Parathyroid adenoma (tissue), 2 donors: ENCODE results near the gene ILRUN.

ENCODE experiments used
- H2AFZ ChIP-seq: fragments of 300-600 bp; sonication (generic); one replicate; pipeline ENCODE4 v1.7.0; 2017; ENCODE audit warnings: antibody characterized with exemption, mild to moderate bottlenecking
- H3K27ac ChIP-seq: fragments of 300-600 bp; sonication (generic); one replicate; pipeline ENCODE4 v1.7.0; 2017
- H3K27me3 ChIP-seq: fragments of 300-600 bp; sonication (generic); one replicate; pipeline ENCODE4 v1.7.0; 2017; ENCODE audit warnings: low read length; ENCODE audit not compliant: control insufficient read depth, insufficient read depth
- H3K36me3 ChIP-seq: fragments of 300-600 bp; sonication (generic); one replicate; pipeline ENCODE4 v1.7.0; 2017; ENCODE audit warnings: low read length; ENCODE audit not compliant: control insufficient read depth, insufficient read depth
- H3K4me1 ChIP-seq: fragments of 300-600 bp; sonication (generic); one replicate; pipeline ENCODE4 v1.7.0; 2017; ENCODE audit warnings: control low read depth
- H3K4me2 ChIP-seq: fragments of 300-600 bp; sonication (generic); one replicate; pipeline ENCODE4 v1.7.0; 2017; ENCODE audit warnings: low read length
- H3K4me3 ChIP-seq: fragments of 300-600 bp; sonication (generic); one replicate; pipeline ENCODE4 v1.7.0; 2017; ENCODE audit warnings: low read depth, low read length
- H3K79me2 ChIP-seq: fragments of 300-600 bp; sonication (generic); one replicate; pipeline ENCODE4 v1.7.0; 2017; ENCODE audit warnings: control low read depth
- H3K9ac ChIP-seq: fragments of 300-600 bp; sonication (generic); one replicate; pipeline ENCODE4 v1.7.0; 2017; ENCODE audit warnings: mild to moderate bottlenecking
- H3K9me3 ChIP-seq: fragments of 300-600 bp; sonication (generic); one replicate; pipeline ENCODE4 v1.7.0; 2017; ENCODE audit warnings: low read length; ENCODE audit not compliant: control insufficient read depth
- CTCF ChIP-seq: fragments of 300-600 bp; sonication (generic); IDR thresholded peaks from one replicate; pipeline ENCODE4 v1.7.0; 2017; ENCODE audit warnings: antibody characterized with exemption, mild to moderate bottlenecking
- donor health status: primary hyperparathyroidism.

Gene ILRUN

GRCh38 chr6:34697904-34698559 is 1.5 kb upstream of the ILRUN start:
- no peak for TF ChIP-seq CTCF
- Histone ChIP-seq H3K27me3 (no peaks in the 10 kb centered on the region), H2AFZ (peak overlapping the region; percentile 1), H3K9me3 (no peaks in the 10 kb centered on the region), H3K36me3 (no peaks in the 10 kb centered on the region), H3K4me1 (peaks cover 4% of the 10 kb centered on the region), H3K79me2 (peaks cover 19% of the 10 kb centered on the region), H3K4me3 (no peak overlapping the region), H3K4me2 (no peak overlapping the region), H3K9ac (no peak overlapping the region), H3K27ac (no peak overlapping the region)

GRCh38 chr6:34697544-34697836 is 923 bp upstream of the ILRUN start:
- Histone ChIP-seq H3K27me3 (no peaks in the 10 kb centered on the region), H3K79me2 (peaks cover 21% of the 10 kb centered on the region), H3K4me2 (peak overlapping the region; percentile 75), H3K4me1 (peaks cover 4% of the 10 kb centered on the region), H3K9me3 (no peaks in the 10 kb centered on the region), H3K27ac (no peak overlapping the region), H3K4me3 (peak overlapping the region; percentile 76), H3K9ac (no peak overlapping the region), H2AFZ (peak overlapping the region; percentile 94), H3K36me3 (no peaks in the 10 kb centered on the region)
- TF ChIP-seq CTCF = no peak

GRCh38 chr6:34696189-34696738 is 303 bp downstream of the ILRUN start:
- peaks cover 33% of the 10 kb centered on the region for H3K79me2 ChIP-seq
- no peak for TF ChIP-seq CTCF
- peak overlapping the region; percentile 84 for H3K4me3 ChIP-seq
- H3K4me1 ChIP-seq = peaks cover 4% of the 10 kb centered on the region
- peak overlapping the region; percentile 69 for H3K27ac ChIP-seq
- no peaks in the 10 kb centered on the region for H3K27me3 ChIP-seq
- peak overlapping the region; percentile 59 for H3K9ac ChIP-seq
- no peaks in the 10 kb centered on the region for H3K36me3 ChIP-seq
- peak overlapping the region; percentile 77 for H3K4me2 ChIP-seq
- H2AFZ ChIP-seq = peak overlapping the region; percentile 90
- no peaks in the 10 kb centered on the region for H3K9me3 ChIP-seq

- no peaks in the 10 kb centered on the region for H3K27me3 ChIP-seq
- TF ChIP-seq CTCF = no peak
- peak overlapping the region; percentile 84 for H3K4me3 ChIP-seq
- peak overlapping the region; percentile 77 for H3K4me2 ChIP-seq
- H2AFZ ChIP-seq = peak overlapping the region; percentile 90
- H3K9ac ChIP-seq = peak overlapping the region; percentile 59
- no peaks in the 10 kb centered on the region for H3K36me3 ChIP-seq
- peaks cover 37% of the 10 kb centered on the region for H3K79me2 ChIP-seq
- H3K9me3 ChIP-seq = no peaks in the 10 kb centered on the region
- peaks cover 4% of the 10 kb centered on the region for H3K4me1 ChIP-seq
- peak overlapping the region; percentile 69 for H3K27ac ChIP-seq
Observed at GRCh38 chr6:34695729-34696188, 808 bp downstream of the ILRUN start.

GRCh38 chr6:34692280-34692679 is 4.3 kb downstream of the ILRUN start:
- Histone ChIP-seq H3K9me3 (no peaks in the 10 kb centered on the region), H3K79me2 (peaks cover 59% of the 10 kb centered on the region), H3K4me1 (peaks cover 4% of the 10 kb centered on the region), H3K27me3 (no peaks in the 10 kb centered on the region), H3K4me3 (no peak overlapping the region), H3K4me2 (no peak overlapping the region), H3K36me3 (no peaks in the 10 kb centered on the region), H3K9ac (no peak overlapping the region), H2AFZ (no peak overlapping the region), H3K27ac (no peak overlapping the region)
- no peak for TF ChIP-seq CTCF
